Measurements from ENCODE around the gene TNNT3.

TNNT3 gene

GRCh38 chr11:1890856-1891830 is 28.4 kb upstream of the TNNT3 start:
- no peaks in the 10 kb centered on the region for H3K36me3 ChIP-seq
- peaks cover 74% of the 10 kb centered on the region for H3K27me3 ChIP-seq (ENCODE audit: insufficient read depth, low read depth, severe bottlenecking)
- no peak for DNase-seq
- H3K9me3 ChIP-seq (ENCODE audit: severe bottlenecking), result no peaks in the 10 kb centered on the region
- TF ChIP-seq, protein P1, sequence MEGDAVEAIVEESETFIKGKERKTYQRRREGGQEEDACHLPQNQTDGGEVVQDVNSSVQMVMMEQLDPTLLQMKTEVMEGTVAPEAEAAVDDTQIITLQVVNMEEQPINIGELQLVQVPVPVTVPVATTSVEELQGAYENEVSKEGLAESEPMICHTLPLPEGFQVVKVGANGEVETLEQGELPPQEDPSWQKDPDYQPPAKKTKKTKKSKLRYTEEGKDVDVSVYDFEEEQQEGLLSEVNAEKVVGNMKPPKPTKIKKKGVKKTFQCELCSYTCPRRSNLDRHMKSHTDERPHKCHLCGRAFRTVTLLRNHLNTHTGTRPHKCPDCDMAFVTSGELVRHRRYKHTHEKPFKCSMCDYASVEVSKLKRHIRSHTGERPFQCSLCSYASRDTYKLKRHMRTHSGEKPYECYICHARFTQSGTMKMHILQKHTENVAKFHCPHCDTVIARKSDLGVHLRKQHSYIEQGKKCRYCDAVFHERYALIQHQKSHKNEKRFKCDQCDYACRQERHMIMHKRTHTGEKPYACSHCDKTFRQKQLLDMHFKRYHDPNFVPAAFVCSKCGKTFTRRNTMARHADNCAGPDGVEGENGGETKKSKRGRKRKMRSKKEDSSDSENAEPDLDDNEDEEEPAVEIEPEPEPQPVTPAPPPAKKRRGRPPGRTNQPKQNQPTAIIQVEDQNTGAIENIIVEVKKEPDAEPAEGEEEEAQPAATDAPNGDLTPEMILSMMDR (IDR thresholded peaks at IDR 0.05; ENCODE audit: low read depth, low read length), result no peak
- H3K27ac ChIP-seq, result no peak overlapping the region
- H3K4me3 ChIP-seq (ENCODE audit: low read depth, low read length), result no peak overlapping the region

DNA sequence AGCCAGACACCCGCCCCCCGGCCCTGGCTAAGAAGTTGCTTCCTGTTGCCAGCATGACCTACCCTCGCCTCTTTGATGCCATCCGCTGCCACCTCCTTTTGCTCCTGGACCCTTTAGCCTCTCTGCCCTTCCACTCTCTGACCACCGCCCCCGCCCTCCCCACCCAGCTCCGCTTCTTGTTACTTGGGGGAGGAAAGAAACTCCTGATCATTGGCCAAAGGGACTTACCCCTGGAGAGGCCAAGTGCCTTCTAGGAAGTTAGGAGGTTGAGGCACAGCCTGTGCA is 27.7 kb upstream of the TNNT3 start, which contains the start of gene PRR33:
Gene PRR33, minus strand, starts transcription at position 65 of the 285 bp plus-strand sequence. CDS start 1,311 bp downstream, outside the sequence.
- Histone ChIP-seq H3K27ac (no peak within 1 kb of the TSS), H3K36me3 (no peaks in the 10 kb centered on the region), H3K9me3 (ENCODE audit: severe bottlenecking) (no peaks in the 10 kb centered on the region), H3K27me3 (ENCODE audit: insufficient read depth, low read depth, severe bottlenecking) (peaks cover 79% of the 10 kb centered on the region), H3K4me3 (ENCODE audit: low read depth, low read length) (no peak within 1 kb of the TSS)
- DNase-seq, result no peak
- TF ChIP-seq, protein P1 (IDR thresholded peaks at IDR 0.05; ENCODE audit: low read depth, low read length), result no peak

DNA sequence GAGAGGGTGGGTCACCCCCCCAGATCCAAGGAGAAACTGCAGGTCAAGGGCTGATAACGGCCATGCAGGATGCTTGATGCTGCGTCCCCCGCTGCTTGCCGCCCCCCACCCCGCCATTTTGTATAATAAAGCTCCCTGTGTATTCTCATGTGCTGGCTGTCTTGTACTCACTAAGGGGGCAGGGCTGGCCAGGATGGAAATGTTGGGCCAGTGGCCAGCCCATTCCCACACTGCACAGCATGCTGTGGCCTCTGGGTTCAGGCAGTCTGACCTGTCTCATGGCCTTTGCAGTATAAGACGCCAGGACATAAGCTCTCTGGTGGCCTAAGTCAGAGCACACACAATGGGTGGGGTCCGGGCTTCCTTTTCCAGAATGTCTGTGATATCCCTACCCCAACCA is 27.4 kb upstream of the TNNT3 start:
- TF ChIP-seq, protein P1 (IDR thresholded peaks at IDR 0.05; ENCODE audit: low read depth, low read length), result no peak
- H3K36me3 ChIP-seq, result no peaks in the 10 kb centered on the region
- DNase-seq, result no peak
- H3K4me3 ChIP-seq (ENCODE audit: low read depth, low read length), result no peak overlapping the region
- H3K9me3 ChIP-seq (ENCODE audit: severe bottlenecking), result no peaks in the 10 kb centered on the region
- no peak overlapping the region for H3K27ac ChIP-seq
- peaks cover 79% of the 10 kb centered on the region for H3K27me3 ChIP-seq (ENCODE audit: insufficient read depth, low read depth, severe bottlenecking)

- H3K9me3 ChIP-seq (ENCODE audit: severe bottlenecking), result no peaks in the 10 kb centered on the region
- H3K27me3 ChIP-seq (ENCODE audit: insufficient read depth, low read depth, severe bottlenecking), result peaks cover 79% of the 10 kb centered on the region
- no peak overlapping the region for H3K27ac ChIP-seq
- no peak for DNase-seq
- H3K36me3 ChIP-seq, result no peaks in the 10 kb centered on the region
- no peak overlapping the region for H3K4me3 ChIP-seq (ENCODE audit: low read depth, low read length)
- TF ChIP-seq, protein P1 (IDR thresholded peaks at IDR 0.05; ENCODE audit: low read depth, low read length), result no peak
Observed at GRCh38 chr11:1892558-1892957, 26.9 kb upstream of the TNNT3 start.

- no peak for DNase-seq
- TF ChIP-seq, protein P1 (IDR thresholded peaks at IDR 0.05; ENCODE audit: low read depth, low read length), result no peak
- H3K27ac ChIP-seq, result no peak overlapping the region
- no peak overlapping the region for H3K4me3 ChIP-seq (ENCODE audit: low read depth, low read length)
- no peaks in the 10 kb centered on the region for H3K9me3 ChIP-seq (ENCODE audit: severe bottlenecking)
- peaks cover 79% of the 10 kb centered on the region for H3K27me3 ChIP-seq (ENCODE audit: insufficient read depth, low read depth, severe bottlenecking)
- H3K36me3 ChIP-seq, result no peaks in the 10 kb centered on the region
Observed at GRCh38 chr11:1893581-1894359, 25.7 kb upstream of the TNNT3 start.

Measured in WERI-Rb-1 (cell line).